ENCODE measurements around the gene MEF2D.

MEF2D gene

DNA sequence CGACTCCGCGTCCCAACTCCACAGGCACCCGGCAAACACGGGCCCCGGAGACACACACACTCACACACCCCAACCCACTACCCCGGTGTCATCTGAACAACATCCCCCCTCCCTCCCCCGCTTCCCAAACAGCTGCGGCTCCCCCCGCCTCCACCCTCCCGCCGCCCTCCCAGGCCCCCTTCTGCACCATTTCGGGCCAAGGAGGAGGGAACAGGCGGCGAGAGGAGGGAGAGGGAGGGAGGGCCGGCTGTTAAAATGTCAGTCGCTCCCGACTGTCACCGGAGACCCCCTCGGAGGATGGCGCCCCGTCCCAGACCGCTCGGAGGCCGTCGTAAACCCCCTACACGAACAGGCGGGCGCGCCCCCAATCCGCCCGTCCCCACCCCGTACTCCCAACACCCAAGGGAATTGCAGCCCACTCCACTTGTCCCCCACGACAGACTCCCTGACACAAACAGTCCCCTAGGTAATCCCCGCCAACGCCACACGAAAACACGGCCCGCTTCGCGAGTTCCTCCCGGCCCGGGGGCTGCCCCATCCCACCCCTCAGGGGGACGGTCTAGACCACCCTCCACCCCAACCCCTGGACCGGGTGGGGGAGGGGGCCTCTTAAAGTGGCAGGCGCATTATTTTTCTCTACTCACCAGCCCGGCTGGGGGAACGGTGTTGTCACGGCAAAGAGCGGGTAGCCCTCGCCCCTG is 583 bp downstream of the MEF2D start:
- peak; percentile 71 for DNase-seq (ENCODE audit: low spot score)

DNA sequence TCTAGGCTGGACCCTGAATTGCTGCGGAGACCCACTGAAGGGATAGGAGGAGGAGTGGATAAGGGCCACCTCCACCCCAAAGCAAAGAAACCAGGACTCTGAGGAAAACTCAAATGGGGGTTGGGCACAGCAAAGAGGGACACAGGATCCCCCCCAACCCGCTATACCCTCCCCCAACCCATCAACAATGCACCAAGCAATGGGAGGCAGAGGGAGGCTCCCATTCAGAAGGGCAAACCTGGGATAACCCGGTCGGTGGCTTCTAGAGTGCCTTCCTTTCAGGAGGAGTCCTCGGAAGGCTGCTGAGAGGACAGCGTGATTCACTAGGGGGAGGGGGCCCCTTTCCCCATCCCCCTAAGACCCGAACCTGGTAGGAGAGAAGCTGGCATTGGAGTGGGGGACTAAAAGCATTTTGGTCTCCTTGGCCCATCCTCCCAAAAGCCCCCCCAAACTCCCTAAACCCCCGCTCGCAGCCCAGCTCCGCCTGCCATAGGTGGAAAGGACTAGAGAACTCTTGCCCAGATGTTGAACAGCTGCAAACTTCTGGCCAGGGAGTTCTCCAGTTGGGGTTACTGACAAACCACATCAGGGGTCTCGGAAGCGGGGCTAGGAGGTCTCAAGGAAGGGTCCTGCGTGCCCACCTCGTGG is 1.3 kb downstream of the MEF2D start:
- peak; percentile 67 for DNase-seq (ENCODE audit: low spot score)

DNA sequence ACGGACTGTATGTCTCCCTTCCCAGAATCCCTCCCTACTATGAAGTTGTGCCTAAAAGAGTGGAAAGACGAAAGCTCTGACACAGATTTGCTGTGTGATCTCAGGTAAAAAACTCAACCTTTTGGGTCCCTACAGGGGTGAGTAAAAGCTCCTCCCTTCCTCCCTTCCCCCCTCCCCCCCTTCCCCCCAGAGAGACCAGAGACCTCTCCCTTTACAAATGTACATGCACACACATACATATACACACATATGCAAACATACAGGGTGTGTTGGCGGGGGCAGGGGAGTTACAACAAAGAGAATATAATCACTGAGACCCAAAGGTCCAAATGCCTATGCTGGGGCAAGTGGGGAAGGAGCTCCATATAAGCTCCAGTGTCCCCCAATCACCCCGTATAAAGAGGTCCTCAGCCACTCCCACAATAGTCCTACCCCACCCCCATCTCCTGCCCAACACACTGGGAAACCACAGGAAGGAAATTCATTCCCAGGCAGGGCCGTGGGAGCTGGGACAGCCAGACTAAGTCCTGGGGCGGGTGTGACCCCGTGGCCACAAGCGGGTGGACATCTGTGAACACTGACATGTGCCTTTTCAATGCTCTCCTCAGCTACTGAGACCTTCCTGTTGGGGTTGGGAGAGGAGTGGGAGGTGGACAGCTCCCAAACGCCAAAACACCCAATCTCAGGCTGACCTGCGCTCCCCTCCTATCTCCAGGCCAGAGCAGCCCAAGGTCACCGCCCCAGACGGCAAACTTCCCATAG is 2.0 kb downstream of the MEF2D start:
- DNase-seq (ENCODE audit: low spot score), result peak; percentile 63

DNA sequence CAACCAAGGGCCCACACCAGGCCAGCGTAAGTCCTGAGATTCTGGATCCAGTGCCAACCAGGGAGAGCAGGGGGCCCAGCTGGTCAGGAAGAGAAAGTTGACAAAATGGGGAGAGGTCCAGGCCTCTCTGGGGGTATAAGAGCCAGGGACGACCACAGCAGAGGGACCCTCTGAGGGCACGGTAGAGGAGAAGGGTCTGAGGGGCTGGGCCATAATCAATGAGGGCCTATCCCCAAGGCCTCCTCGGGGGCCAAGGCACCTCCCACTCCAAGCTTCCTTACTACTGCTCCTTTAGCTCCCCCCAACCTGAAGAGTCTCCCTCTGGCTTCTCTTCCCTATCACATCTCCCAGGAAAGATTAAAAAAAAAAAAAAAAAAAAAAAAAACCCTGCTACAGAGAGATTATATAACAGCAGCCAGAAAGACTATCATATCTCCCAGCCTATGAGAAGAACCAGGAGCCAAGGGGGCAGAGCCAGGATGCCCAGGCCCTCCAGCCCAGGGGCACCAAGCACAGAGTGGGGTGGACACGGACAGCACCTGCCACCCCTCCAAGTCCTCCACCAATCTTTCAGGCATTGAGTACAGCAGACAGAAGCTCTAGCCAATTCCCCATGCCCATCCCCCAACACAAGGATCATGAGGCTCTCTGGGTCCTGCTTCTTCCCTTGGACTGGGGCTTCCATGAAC is 2.7 kb downstream of the MEF2D start:
- DNase-seq (ENCODE audit: low spot score), result no peak

DNA sequence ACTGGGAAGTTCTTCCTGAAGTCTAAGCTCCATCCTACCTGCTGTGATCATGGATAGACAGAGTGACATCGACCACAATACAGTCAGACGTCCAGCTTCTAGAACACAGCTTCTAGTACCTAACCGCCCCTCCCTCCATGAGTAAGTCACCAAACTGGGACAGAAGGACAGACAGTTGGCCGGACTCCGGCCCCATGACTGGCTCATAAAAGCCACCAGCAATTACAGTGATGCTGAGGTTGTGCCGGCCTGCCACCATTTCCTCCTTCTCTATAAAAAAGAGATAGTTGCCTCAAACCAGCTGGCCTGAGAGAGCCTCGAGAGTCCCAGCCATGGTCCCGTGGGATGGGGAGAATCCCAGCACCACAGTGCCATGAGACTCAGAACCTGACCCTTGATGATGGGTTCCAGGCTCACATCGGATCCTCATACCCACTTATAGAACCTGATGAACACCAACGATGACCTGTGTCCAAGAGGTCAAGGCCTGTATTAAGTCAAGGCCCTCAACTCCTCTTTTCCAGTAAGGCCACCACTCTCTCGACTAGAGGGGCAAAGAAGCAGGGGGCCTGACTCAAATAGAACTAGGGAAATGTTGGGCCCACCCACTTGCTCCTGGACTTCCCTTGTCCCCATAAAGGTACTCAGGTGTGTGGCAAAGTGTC is 3.4 kb downstream of the MEF2D start:
- DNase-seq (ENCODE audit: low spot score), result no peak

DNA sequence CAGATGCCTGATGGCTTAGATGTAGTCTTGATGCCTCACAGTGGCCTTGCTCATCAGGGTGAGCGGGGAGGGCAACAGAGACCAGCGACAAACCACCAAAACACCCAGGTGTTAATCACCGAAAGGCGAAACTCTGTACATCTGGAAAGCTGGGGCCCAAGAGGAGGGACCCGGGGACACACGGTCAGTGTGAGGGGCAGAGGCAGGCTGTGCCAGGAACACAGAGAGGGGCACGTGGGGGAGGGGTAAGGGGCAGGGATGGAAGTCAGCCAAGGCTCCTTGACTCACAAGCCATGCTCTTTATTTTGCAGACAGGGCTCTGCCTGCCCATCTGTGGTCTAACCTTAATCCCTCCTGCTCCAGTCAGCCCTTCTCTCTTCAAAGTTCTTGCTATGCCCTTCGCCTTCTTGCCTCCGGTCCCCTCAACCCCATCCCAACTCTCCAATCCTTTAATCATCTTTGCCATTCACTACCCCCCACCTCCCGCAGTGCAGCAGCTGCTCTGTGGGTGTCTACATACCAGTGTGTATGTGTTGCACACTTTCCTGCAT is 4.3 kb downstream of the MEF2D start:
- DNase-seq (ENCODE audit: low spot score), result peak; percentile 80

DNA sequence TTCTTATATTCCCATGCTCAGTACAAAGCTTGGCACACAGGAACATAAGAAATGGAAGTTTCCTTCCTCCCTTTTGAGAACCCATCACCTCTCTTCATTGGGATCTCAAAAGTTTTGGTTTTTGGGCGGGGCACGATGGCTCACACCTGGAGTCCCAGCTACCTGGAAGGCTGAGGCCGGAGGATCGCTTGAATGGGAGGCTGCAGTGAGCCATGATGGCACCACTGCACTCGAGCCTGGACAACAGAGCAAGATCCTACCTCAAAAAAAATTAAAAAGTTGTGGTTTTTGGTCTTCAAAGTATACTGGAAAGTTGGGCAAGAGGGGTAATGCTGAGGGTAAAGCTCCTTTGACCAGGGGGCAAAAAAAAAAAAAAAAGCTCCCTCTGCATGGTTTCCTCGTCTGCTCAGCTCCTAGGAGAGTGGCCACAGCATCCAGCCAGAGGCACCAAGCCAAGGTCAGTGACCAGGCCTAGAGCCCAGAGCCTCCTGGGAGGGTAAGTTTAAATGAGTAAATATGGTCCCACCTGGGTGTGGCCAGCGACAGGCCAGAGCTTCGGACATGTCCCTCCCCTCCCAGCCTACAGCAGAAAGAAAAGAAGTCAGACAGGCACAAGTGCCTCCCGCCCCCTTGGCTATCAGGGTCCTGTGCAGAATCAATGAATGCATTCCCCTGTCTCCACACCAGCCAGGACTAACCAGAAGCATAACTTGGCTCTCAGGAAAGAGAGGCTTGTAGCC is 5.0 kb downstream of the MEF2D start:
- DNase-seq (ENCODE audit: low spot score), result no peak

DNA sequence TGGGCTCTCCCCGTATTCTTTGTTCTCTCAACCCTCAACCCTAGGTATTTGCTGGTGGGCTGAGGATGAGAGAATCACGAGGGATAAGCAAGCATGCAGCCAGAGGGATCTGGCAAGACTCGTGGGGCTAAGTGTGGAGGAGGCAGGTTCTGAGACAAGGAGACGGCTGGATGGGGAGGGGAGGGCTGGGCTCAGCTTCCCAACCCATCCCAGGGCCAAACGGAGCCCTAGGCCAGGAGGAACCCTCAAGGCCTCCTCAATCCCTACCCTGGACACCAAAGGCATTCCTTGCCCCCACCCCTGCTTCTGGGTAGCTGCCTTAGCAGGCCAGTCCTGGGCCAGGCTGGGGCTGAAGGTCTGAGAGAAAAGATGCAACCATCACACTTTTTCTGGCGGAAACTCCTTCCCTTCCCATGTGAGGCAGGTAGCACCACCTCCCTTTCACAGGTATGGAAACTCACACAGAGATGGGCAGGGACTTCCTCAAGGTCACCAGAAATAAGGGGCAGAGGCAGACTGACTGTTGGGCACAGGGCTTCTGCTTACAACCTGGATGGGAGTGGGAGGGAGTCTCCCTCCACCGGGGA is 6.2 kb downstream of the MEF2D start:
- no peak for DNase-seq (ENCODE audit: low spot score)

DNA sequence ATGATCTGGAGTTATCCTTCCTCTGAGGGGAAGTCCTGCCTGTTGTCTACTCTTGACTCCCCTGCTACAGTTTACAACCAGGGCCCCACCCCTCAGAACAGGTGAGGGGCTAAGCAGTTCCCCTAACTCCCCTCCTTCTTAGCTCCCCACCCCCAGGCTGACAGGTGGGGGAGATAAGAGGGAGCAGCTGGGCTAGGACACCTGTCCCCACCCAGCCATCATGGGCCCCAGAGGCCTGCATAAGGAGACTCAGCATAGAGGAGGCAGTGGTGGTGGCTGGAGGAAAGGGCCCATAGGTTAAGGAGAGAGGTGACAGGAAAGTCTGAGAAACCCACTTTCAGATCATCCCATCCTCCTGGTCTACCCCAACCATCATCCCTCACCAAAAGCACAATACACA is 6.8 kb downstream of the MEF2D start:
- DNase-seq (ENCODE audit: low spot score), result peak; percentile 75

DNA sequence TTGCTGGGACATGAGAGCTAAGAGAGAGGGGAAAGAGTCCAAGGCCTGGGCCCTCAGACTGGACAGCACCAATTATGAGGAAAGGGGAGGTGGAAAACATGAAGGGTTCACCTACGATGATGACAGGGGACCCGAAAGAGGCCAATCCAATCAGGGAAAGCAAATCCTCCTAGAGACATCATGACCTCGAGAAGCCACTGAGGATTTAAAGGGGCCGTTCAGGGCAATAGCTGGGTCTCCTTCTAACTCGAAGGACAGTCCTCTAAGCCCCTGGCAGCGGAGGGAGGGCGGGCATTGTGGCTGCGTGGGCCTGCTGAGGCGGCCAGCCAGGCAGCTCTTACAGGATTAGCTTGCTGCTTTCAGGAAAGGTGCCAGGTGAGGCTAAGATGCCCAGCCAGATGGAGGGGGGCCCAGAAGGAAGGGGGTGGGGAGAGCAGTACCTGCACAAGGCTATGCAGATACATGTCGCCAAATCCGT is 7.4 kb downstream of the MEF2D start:
- peak; percentile 86 for DNase-seq (ENCODE audit: low spot score)

DNA sequence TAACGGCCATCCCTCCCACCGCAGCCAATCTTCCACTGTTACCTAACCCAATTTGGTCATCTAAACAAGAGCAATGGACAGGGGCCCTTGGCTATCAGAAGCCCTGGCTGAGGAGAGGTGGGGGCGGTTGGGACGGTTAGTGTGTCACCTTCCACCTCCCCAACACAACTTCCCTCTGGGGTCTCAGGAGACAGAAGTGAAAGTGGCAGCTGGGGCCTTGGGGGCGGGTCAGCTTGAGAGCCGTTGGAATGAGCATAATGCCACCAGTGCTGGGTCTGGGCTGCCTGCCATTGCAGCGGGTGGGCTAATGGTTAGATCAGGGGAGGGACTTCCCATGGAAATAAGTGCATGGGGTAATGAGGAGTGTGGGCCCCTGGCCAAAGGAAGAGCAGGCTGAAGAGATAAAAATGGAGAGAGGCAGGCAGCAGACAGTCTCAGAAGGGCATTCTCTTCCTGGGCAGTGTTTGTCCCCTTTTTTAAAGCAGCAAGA is 7.9 kb downstream of the MEF2D start:
- peak; percentile 99 for DNase-seq (ENCODE audit: low spot score)

DNA sequence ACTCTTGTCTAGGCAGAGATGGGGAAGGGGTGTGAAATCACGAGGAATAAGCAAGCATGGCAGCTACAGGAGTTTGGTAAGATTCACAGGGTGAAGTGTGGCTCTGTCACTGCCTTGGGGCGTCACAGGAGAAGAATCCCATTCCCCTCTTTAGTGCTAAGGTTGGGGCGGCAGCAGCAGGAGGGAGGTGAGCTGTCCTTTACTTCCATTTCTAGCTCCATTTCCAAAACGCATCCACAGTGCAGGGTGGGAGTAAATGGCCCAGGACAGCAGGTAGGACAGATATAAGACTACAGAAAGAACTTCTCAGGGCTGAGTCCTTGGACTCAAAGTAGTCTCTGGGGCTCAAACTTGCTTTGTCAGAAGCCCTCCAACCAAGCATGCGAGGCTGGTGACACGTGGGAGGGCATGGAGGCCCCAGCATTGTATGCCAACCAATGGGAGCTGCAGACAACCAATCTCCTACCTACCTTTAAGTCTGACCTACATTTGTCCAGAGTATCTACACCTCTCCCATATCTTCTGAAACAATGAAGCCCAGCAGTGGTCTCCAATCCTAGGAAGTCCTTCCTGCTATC is 8.5 kb downstream of the MEF2D start:
- DNase-seq (ENCODE audit: low spot score), result peak; percentile 95

DNA sequence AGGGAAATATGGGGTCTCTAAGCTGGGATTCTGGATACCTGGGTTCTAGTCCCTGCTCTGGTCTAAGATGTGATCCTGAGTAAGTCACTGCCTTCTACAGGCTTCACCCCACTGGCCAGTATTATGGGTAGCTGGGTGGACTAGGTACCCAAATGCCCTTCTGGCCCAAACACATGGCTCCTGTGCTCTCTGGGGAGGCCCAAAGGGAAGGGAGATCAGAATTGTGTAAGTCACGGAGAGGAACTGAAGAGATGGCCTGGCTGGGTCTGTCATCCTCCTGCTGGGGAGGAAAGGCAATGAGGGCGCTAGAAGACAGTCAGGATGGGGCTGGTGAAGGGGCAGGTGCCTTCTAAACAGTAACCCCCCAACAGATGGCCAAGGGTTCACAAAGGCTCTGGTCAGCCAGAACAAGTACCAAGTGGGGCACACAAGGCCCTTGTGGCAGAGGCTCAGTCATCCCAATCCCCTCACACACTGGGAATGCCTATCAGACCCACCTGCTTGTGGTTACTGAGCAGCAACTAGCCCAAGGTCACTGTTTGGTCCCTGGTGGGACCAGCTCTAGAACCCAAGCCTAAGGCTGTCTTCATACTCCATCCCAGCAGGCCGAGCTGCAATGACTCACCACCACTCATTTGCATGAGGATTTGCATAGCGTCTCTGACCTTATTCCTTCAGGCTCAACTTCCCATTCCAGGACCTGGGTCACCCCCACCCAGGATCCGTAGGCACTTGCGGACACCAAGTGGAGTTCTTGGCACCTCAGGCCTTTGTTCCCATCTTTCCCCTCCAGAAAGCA is 9.2 kb downstream of the MEF2D start:
- peak; percentile 81 for DNase-seq (ENCODE audit: low spot score)

DNA sequence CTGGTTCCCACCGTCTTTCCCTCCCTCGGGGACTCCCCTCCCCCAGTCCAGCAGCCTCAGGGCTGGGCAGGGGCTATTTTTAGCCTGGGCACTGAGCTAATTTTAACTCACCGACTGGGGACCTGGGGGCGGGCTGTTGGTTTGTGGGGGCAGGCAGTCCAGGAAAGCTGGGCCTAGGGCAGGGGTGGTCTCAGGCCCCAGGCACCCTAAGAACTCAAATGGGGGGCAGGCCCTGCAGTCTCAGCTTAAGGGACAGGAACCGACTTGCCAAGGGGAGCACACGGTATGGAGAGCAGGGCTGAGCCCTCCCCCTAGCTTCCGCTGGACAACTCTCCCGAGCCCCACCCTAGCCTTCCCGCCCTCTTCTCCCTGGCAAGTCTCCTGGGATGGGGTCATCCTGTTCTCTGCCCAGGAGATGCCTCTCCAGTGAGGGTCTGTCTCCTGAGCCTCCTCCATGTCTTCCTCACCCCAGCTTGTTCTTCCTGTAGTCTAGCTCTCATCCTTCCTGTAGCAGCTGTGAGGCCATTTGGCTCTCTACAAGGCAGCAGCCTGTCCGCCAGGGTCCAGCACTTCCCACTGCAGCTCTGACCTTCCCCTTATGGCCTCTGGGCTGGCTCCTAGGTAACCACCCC is 10.1 kb downstream of the MEF2D start:
- peak; percentile 38 for DNase-seq (ENCODE audit: low spot score)

DNA sequence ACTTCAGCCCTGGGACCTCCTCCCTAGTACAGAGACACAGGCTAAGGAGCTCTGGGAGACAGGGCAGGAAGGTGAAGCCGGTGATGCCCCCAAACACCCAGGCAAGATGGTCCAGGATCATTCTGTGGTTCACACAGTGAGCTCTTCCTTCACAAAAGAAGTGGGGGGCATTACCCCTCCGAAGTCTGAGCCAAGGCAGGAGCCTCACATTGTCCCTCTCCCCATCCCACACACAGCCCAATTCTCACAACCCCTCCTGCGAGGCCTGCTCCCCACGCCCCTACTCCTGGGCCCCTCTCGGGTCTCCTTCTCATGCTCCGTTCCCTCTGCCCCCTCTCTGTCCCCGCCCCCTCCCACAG is 10.7 kb downstream of the MEF2D start:
- no peak for DNase-seq (ENCODE audit: low spot score)

DNA sequence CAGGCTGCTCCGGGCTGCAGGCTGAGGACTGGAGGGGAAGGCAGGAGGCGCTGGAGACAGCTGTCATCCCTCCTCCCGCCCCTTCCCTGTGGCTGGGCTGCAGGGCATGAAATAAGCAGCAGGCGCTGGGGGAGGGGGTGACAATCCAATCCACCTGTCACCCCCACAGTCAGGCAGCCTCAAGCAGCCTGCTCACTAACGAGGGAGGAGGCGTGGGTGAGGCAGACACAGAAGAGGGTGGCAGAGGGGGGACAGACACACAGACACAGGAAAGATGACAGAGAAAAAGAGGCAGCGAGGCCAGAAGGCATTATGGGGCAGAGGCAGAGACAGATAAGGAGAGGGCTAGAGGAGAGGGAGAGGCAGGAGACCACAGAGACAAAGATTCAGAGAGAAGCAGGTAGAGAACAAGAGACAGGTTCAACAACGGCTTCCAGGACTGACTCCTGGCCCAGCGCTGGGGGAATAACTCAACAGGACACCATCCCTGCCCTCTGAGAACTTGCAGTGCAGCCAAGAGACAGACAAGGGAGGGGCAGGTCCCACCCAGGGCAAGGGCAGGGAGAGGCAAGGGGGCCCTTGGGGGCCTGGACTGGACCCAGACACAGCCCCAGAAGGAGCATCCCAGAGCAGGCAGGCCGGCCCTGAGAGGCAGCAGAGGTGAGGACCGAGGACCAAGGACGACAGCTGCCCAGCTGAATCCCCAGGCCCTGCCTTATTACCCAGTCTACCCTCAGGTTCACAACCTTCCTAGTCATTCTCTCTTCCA is 11.2 kb downstream of the MEF2D start:
- peak; percentile 56 for DNase-seq (ENCODE audit: low spot score)

DNA sequence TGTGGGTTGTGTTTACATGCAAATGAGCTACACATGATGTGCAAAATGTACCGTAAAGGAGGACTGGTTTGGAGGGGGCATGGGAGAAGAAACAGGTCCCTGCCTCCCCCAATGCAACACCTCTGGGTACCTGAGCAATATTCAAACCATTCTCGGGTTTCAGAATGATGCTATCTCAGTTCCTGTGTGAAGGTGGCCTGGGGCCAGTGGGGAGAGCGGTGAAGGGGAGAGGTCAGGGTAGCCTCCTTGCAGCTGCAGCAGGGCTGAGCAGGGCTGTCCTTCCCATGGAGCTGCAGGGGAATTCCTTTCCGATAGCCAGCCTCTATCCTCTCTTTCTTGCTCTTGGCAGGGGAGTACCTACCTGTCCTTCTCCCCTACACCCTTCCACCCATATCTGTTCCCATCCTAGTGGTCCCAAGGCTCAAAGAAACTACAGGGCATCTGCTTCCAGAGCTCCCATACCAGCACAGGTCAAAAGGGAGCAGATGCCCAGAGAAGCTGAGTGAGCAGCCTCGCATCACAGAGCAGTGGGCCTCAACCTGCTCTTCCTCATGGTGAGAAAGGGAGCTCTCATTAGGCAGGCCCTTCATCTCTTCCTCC is 11.9 kb downstream of the MEF2D start:
- DNase-seq (ENCODE audit: low spot score), result peak; percentile 20
